Astrocyte of the cerebellum (primary cell): ENCODE results near the gene CDH5.

Source experiments
- DNase-seq: peaks from one replicate; pipeline ENCODE4 v3.0.0-alpha.2; 2011; ENCODE audit warnings: low read depth
- H3K4me3 ChIP-seq: 2 replicates; pipeline ENCODE4 v1.5.1; 2011; ENCODE audit warnings: mild to moderate bottlenecking, low read depth, low read length, moderate library complexity
- CTCF ChIP-seq: IDR thresholded peaks from 2 replicates; pipeline ENCODE4 v1.5.1; 2012; ENCODE audit warnings: low read length, low read depth, moderate library complexity, mild to moderate bottlenecking; ENCODE audit errors: missing control alignments
- in situ Hi-C: cut with HindIII; loops from 2 replicates; pipeline ENCODE4 v1.10.0; 2017; ENCODE audit warnings: low sequenced_read_pairs

The CDH5 gene

GRCh38 chr16:66389256-66390176 is 23.0 kb downstream of the CDH5 start:
- no peak overlapping the region for H3K4me3 ChIP-seq
- DNase-seq: no peak
- in situ Hi-C loops: no loop called here
- no peak for TF ChIP-seq CTCF

- H3K4me3 ChIP-seq: no peak overlapping the region
- no peak for DNase-seq
- no peak for TF ChIP-seq CTCF
- in situ Hi-C loops: no loop called here
These were observed 24.0 kb downstream of the CDH5 start for GRCh38 chr16:66390346-66391108.

GRCh38 chr16:66391726-66392670 is 25.5 kb downstream of the CDH5 start:
- no peak overlapping the region for H3K4me3 ChIP-seq
- DNase-seq: no peak
- in situ Hi-C loops: no loop called here
- no peak for TF ChIP-seq CTCF

GRCh38 chr16:66395806-66396555 is 29.5 kb downstream of the CDH5 start:
- no peak for DNase-seq
- in situ Hi-C loops: no loop called here
- no peak for TF ChIP-seq CTCF
- H3K4me3 ChIP-seq: no peak overlapping the region

GRCh38 chr16:66397736-66398433 is 31.4 kb downstream of the CDH5 start:
- DNase-seq: no peak
- TF ChIP-seq CTCF: no peak
- H3K4me3 ChIP-seq: no peak overlapping the region
- in situ Hi-C loops: no loop called here
